ENCODE data around the gene C3. TPM values are rescaled to one million over a fixed set of nuclear protein-coding genes. Genes with fewer than 3 reads are reported as not detected.

The C3 gene
- total RNA-seq, 5 donors from 2014 or later (not counting 1 experiment from before 2014, with no cell fraction given), result 1.1 to 10.6 (median 7.6) TPM; not detected in 1

Other genes starting within 250 kb of the C3 start
- 100 to 1,000 TPM; 107 to 140 (median 114) TPM for gene DENND1C, start 238.9 kb downstream of the C3 start, total RNA-seq
- 1 to 10 TPM; 3.3 to 7.6 (median 5.0) TPM for gene TUBB4A, start 218.3 kb downstream of the C3 start, total RNA-seq
- gene TNFSF9, start 189.6 kb downstream of the C3 start, total RNA-seq, result 1 to 10 TPM; 1.3 to 6.0 (median 1.6) TPM
- gene CD70, start 129.5 kb downstream of the C3 start, total RNA-seq, result 1 to 10 TPM; 1.9 to 4.3 (median 2.0) TPM
- gene TNFSF14, start 50.5 kb downstream of the C3 start, total RNA-seq, result 10 to 100 TPM in 3 of 5 donors, 1 to 10 TPM in 2; 1.9 to 22.6 (median 12.7) TPM
- gene GPR108, start 16.9 kb upstream of the C3 start, total RNA-seq, result 10 to 100 TPM; 51.8 to 83.3 (median 58.4) TPM
- 1 to 10 TPM; 2.6 to 8.7 (median 7.3) TPM for gene TRIP10, start 19.0 kb upstream of the C3 start, total RNA-seq
- 10 to 100 TPM; 61.7 to 83.7 (median 73.6) TPM for gene SH2D3A, start 46.8 kb upstream of the C3 start, total RNA-seq
- gene VAV1, start 52.1 kb upstream of the C3 start, total RNA-seq, result 100 to 1,000 TPM in 2 of 5 donors, 10 to 100 TPM in 3; 82.5 to 114 (median 92.2) TPM
- gene ADGRE1, start 166.9 kb upstream of the C3 start, total RNA-seq, result 1 to 10 TPM; 3.4 to 9.7 (median 3.7) TPM

Data from T-cell (primary cell).